ENCODE results near the gene C1R. TPM values are rescaled to one million over a fixed set of nuclear protein-coding genes. Genes with fewer than 3 reads are reported as not detected.
A peak's percentile ranks its signal among the peaks of the same experiment; 100 is the strongest.
"Not testable (repeated sequence)": the region's sequence is repeated elsewhere in the genome, so short reads cannot be mapped to it uniquely, and the experiment has no call there.

C1R gene
- total RNA-seq, 3 donors from 2014 or later (not counting 1 experiment from before 2014, with no cell fraction given) = 6.4 to 7.8 (median 6.6) TPM

DNA sequence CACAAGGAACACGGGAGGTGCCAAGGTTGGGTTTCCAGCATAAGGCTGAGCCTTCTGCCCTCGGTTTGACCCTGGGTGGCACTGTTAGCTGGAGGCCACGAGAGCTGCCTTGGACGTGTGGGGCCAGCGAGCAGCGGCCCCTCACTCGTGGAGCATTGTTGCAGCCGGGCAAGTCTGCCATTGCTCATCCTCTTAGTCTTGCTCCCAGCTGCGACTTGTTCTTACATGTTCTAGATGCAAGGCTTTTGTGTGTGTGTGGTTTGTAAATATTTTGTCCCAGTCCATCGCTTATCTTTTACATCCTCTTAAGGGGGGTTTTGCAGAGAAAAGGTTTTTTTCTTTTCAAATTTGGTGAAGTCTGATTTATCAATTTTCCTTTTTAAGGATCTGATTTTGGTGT is 52.8 kb downstream of the C1R start:
- Mint-ChIP-seq H3K9me3 (no peaks in the 10 kb centered on the region), H3K27ac (no peak overlapping the region), H3K27me3 (ENCODE audit: low read depth in 2 of 2) (peaks cover 0 to 3% of the 10 kb centered on the region in 2 donors), H3K36me3 (no peaks in the 10 kb centered on the region), H3K4me1 (peaks cover 0 to 6% of the 10 kb centered on the region in 2 donors), H3K4me3 (no peak overlapping the region)
- H3K27ac ChIP-seq (ENCODE audit: low read length) = no peak overlapping the region
- no peak overlapping the region for H3K4me3 ChIP-seq (ENCODE audit: low read length)
- intact Hi-C loops (cut with micrococcal nuclease) = no loop called here
- H3K36me3 ChIP-seq (ENCODE audit: control insufficient read depth, insufficient read depth, low read length) = no peaks in the 10 kb centered on the region
- no peaks in the 10 kb centered on the region for H3K27me3 ChIP-seq (ENCODE audit: control insufficient read depth, insufficient read depth, low read length)
- ATAC-seq (no peak), DNase-seq (no peak)
- no peak for TF ChIP-seq CTCF (IDR thresholded peaks at IDR 0.05)
- WGBS (ENCODE audit: insufficient coverage) = 90% methylated on average over 8 of the region's 10 CpGs
- no peaks in the 10 kb centered on the region for H3K9me3 ChIP-seq (ENCODE audit: control insufficient read depth, insufficient read depth, low read length)
- no peaks in the 10 kb centered on the region for H3K4me1 ChIP-seq (ENCODE audit: control insufficient read depth, insufficient read depth, low read length)

DNA sequence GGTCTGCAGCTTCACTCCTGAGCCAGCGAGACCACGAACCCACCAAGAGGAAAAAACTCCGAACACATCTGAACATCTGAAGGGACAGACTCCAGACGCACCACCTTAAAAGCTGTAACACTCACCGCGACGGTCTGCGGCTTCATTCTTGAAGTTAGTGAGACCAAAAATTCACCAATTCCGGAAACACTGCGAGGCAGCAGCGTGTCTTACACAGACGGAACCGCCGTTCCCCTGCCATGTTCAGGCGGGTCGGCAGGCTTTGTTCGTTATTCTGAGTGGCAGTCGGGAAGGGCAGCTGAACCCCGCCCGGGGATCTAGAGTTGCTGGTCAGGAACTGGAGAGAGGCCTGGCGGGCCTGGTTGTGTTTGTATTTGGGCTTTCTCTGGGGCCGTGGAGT is 53.7 kb downstream of the C1R start:
- Mint-ChIP-seq H3K36me3 (no peaks in the 10 kb centered on the region), H3K9me3 (no peaks in the 10 kb centered on the region), H3K27ac (peak overlapping the region in 1 of 2 donors; percentile 16), H3K4me3 (no peak overlapping the region), H3K4me1 (peaks cover 0 to 6% of the 10 kb centered on the region in 2 donors), H3K27me3 (ENCODE audit: low read depth in 2 of 2) (peaks cover 0 to 3% of the 10 kb centered on the region in 2 donors)
- H3K4me3 ChIP-seq (ENCODE audit: low read length) = no peak overlapping the region
- H3K27me3 ChIP-seq (ENCODE audit: control insufficient read depth, insufficient read depth, low read length) = no peaks in the 10 kb centered on the region
- H3K9me3 ChIP-seq (ENCODE audit: control insufficient read depth, insufficient read depth, low read length) = no peaks in the 10 kb centered on the region
- H3K4me1 ChIP-seq (ENCODE audit: control insufficient read depth, insufficient read depth, low read length) = no peaks in the 10 kb centered on the region
- no peak for TF ChIP-seq CTCF (IDR thresholded peaks at IDR 0.05)
- H3K27ac ChIP-seq (ENCODE audit: low read length) = no peak overlapping the region
- DNase-seq (no peak), ATAC-seq (no peak)
- no peaks in the 10 kb centered on the region for H3K36me3 ChIP-seq (ENCODE audit: control insufficient read depth, insufficient read depth, low read length)
- intact Hi-C loops (cut with micrococcal nuclease) = no loop called here
- WGBS (ENCODE audit: insufficient coverage) = 94% methylated on average over 22 of the region's 22 CpGs

DNA sequence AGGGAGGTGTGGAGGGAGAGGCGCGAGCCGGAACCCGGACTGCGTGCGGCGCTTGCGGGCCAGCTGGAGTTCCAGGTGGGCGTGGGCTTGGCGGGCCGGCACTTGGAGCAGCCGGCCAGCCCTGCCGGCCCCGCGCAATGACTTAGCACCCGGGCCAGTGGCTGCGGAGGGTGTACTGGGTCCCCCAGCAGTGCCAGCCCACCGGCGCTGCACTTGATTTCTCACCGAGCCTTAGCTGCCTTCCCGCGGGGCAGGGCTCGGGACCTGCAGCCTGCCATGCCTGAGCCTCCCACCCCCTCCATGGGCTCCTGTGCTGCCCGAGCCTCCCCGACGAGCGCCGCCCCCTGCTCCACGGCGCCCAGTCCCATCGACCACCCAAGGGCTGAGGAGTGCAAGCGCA is 54.8 kb downstream of the C1R start:
- H3K4me1 ChIP-seq (ENCODE audit: control insufficient read depth, insufficient read depth, low read length); H3K9me3 Mint-ChIP-seq; H3K4me3 ChIP-seq (ENCODE audit: low read length); H3K4me1 Mint-ChIP-seq; H3K36me3 Mint-ChIP-seq; H3K9me3 ChIP-seq (ENCODE audit: control insufficient read depth, insufficient read depth, low read length); H3K27me3 Mint-ChIP-seq (ENCODE audit: low read depth in 2 of 2); DNase-seq; H3K27ac Mint-ChIP-seq; H3K27me3 ChIP-seq (ENCODE audit: control insufficient read depth, insufficient read depth, low read length); H3K4me3 Mint-ChIP-seq; ATAC-seq; H3K36me3 ChIP-seq (ENCODE audit: control insufficient read depth, insufficient read depth, low read length); intact Hi-C loops (cut with micrococcal nuclease); H3K27ac ChIP-seq (ENCODE audit: low read length): not testable (repeated sequence)
- 96% methylated on average over 32 of the region's 32 CpGs for WGBS (ENCODE audit: insufficient coverage)

- intact Hi-C loops (cut with micrococcal nuclease) = no loop called here
Measured at GRCh38 chr12:7035463-7035862, 56.8 kb downstream of the C1R start.

More at GRCh38 chr12:7035463-7035862, 56.8 kb downstream of the C1R start:
- Mint-ChIP-seq H3K36me3 (no peaks in the 10 kb centered on the region), H3K9me3 (no peaks in the 10 kb centered on the region), H3K4me3 (no peak overlapping the region), H3K27ac (no peak overlapping the region), H3K27me3 (ENCODE audit: low read depth in 2 of 2) (peaks cover 3 to 7% of the 10 kb centered on the region in 2 donors), H3K4me1 (peaks cover 0 to 6% of the 10 kb centered on the region in 2 donors)
- no peaks in the 10 kb centered on the region for H3K4me1 ChIP-seq (ENCODE audit: control insufficient read depth, insufficient read depth, low read length)
- H3K36me3 ChIP-seq (ENCODE audit: control insufficient read depth, insufficient read depth, low read length) = no peaks in the 10 kb centered on the region
- no peak overlapping the region for H3K27ac ChIP-seq (ENCODE audit: low read length)
- no peaks in the 10 kb centered on the region for H3K27me3 ChIP-seq (ENCODE audit: control insufficient read depth, insufficient read depth, low read length)
- no peak for ATAC-seq
- no CpG with 5 or more reads among the region's 2 CpGs for WGBS (ENCODE audit: insufficient coverage)
- DNase-seq = no peak
- no peak for TF ChIP-seq CTCF (IDR thresholded peaks at IDR 0.05)
- no peak overlapping the region for H3K4me3 ChIP-seq (ENCODE audit: low read length)
- H3K9me3 ChIP-seq (ENCODE audit: control insufficient read depth, insufficient read depth, low read length) = no peaks in the 10 kb centered on the region

Data from natural killer cell (primary cell).